Measurements from ENCODE around the gene NDUFA9. TPM values are rescaled to one million over a fixed set of nuclear protein-coding genes. Genes with fewer than 3 reads are reported as not detected.

The NDUFA9 gene
- total and polyA plus RNA-seq, 10 donors = 34.8 to 91.0 (median 52.2) TPM

GRCh38 chr12:4615667-4616066, 33.2 kb upstream of the NDUFA9 start:
- H3K36me3 ChIP-seq = peaks cover 0 to 58% (median 48%) of the 10 kb centered on the region in 6 donors
- intact Hi-C loops (cut with DNase I; ENCODE audit: low total_unique reads) = no loop called here
- no peaks in the 10 kb centered on the region for H3K4me1 ChIP-seq
- WGBS, 5 donors = 90 to 98% (median 94%) methylated on average over 9 of the region's 9 CpGs
- TF ChIP-seq POLR2A (IDR thresholded peaks at IDR 0.05) (no peak), POLR2AphosphoS5 (IDR thresholded peaks at IDR 0.05) (peak in 1 of 3 donors; percentile 21)
- H3K27ac ChIP-seq = no peak overlapping the region
- no peak overlapping the region for H3K4me3 ChIP-seq
- H3K9me3 ChIP-seq = no peaks in the 10 kb centered on the region
- H3K27me3 ChIP-seq (replicated peaks in 1 of 7) = no peaks in the 10 kb centered on the region
- no peak for DNase-seq

GRCh38 chr12:4621511-4621910, 27.4 kb upstream of the NDUFA9 start:
- Histone ChIP-seq H3K27me3 (replicated peaks in 1 of 7) (no peaks in the 10 kb centered on the region), H3K9me3 (no peaks in the 10 kb centered on the region), H3K27ac (no peak overlapping the region), H3K36me3 (no peaks in the 10 kb centered on the region), H3K4me3 (no peak overlapping the region), H3K4me1 (no peaks in the 10 kb centered on the region)
- intact Hi-C loops (cut with DNase I; ENCODE audit: low total_unique reads) = no loop called here
- 84 to 95% (median 91%) methylated on average over 3 of the region's 3 CpGs for WGBS, 5 donors
- DNase-seq = no peak
- TF ChIP-seq, protein P1, sequence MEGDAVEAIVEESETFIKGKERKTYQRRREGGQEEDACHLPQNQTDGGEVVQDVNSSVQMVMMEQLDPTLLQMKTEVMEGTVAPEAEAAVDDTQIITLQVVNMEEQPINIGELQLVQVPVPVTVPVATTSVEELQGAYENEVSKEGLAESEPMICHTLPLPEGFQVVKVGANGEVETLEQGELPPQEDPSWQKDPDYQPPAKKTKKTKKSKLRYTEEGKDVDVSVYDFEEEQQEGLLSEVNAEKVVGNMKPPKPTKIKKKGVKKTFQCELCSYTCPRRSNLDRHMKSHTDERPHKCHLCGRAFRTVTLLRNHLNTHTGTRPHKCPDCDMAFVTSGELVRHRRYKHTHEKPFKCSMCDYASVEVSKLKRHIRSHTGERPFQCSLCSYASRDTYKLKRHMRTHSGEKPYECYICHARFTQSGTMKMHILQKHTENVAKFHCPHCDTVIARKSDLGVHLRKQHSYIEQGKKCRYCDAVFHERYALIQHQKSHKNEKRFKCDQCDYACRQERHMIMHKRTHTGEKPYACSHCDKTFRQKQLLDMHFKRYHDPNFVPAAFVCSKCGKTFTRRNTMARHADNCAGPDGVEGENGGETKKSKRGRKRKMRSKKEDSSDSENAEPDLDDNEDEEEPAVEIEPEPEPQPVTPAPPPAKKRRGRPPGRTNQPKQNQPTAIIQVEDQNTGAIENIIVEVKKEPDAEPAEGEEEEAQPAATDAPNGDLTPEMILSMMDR (IDR thresholded peaks at IDR 0.05 in 8 of 11, conservative IDR thresholded peaks at IDR 0.05 in 3 of 11) = no peak
- TF ChIP-seq POLR2AphosphoS5 (IDR thresholded peaks at IDR 0.05) = no peak
- TF ChIP-seq POLR2A (IDR thresholded peaks at IDR 0.05) = no peak

GRCh38 chr12:4626543-4626942, 22.4 kb upstream of the NDUFA9 start:
- TF ChIP-seq, protein P1 (IDR thresholded peaks at IDR 0.05 in 8 of 11, conservative IDR thresholded peaks at IDR 0.05 in 3 of 11) = no peak
- TF ChIP-seq POLR2A (IDR thresholded peaks at IDR 0.05) (no peak), POLR2AphosphoS5 (IDR thresholded peaks at IDR 0.05) (no peak)
- WGBS, 5 donors = 92 to 96% (median 94%) methylated on average over 5 of the region's 5 CpGs

GRCh38 chr12:4628406-4628805, 20.5 kb upstream of the NDUFA9 start:
- TF ChIP-seq, protein P1 (IDR thresholded peaks at IDR 0.05 in 8 of 11, conservative IDR thresholded peaks at IDR 0.05 in 3 of 11) = no peak
- intact Hi-C loops (cut with DNase I; ENCODE audit: low total_unique reads) = no loop called here
- Histone ChIP-seq H3K27ac (no peak overlapping the region), H3K27me3 (replicated peaks in 1 of 7) (peaks cover 0 to 10% (median 0%) of the 10 kb centered on the region in 7 donors), H3K4me3 (no peak overlapping the region), H3K36me3 (no peaks in the 10 kb centered on the region), H3K4me1 (no peaks in the 10 kb centered on the region), H3K9me3 (no peaks in the 10 kb centered on the region)
- WGBS, 5 donors = 86 to 97% (median 94%) methylated on average over 10 of the region's 10 CpGs
- DNase-seq = no peak

More at GRCh38 chr12:4626543-4626942, 22.4 kb upstream of the NDUFA9 start:
- intact Hi-C loops (cut with DNase I; ENCODE audit: low total_unique reads) = no loop called here
- no peak overlapping the region for H3K27ac ChIP-seq
- H3K9me3 ChIP-seq = no peaks in the 10 kb centered on the region
- DNase-seq = no peak
- H3K4me3 ChIP-seq = no peak overlapping the region
- H3K27me3 ChIP-seq (replicated peaks in 1 of 7) = peaks cover 0 to 10% (median 0%) of the 10 kb centered on the region in 7 donors
- no peaks in the 10 kb centered on the region for H3K4me1 ChIP-seq
- no peaks in the 10 kb centered on the region for H3K36me3 ChIP-seq

- TF ChIP-seq POLR2AphosphoS5 (IDR thresholded peaks at IDR 0.05) (no peak), POLR2A (IDR thresholded peaks at IDR 0.05) (no peak)
- TF ChIP-seq, protein P1 (IDR thresholded peaks at IDR 0.05 in 8 of 11, conservative IDR thresholded peaks at IDR 0.05 in 3 of 11) = no peak
- intact Hi-C loops (cut with DNase I; ENCODE audit: low total_unique reads) = no loop called here
- H3K36me3 ChIP-seq = no peaks in the 10 kb centered on the region
- H3K4me1 ChIP-seq = no peaks in the 10 kb centered on the region
- no peaks in the 10 kb centered on the region for H3K9me3 ChIP-seq
- no peak overlapping the region for H3K27ac ChIP-seq
- no peak for DNase-seq
- no peak overlapping the region for H3K4me3 ChIP-seq
- 54 to 87% (median 80%) methylated on average over 5 of the region's 5 CpGs for WGBS, 5 donors
- H3K27me3 ChIP-seq (replicated peaks in 1 of 7) = peaks cover 0 to 10% (median 0%) of the 10 kb centered on the region in 7 donors
Observed at GRCh38 chr12:4630262-4630661, 18.7 kb upstream of the NDUFA9 start.

Measured in spleen (tissue), 11 donors.